Activated naive CD8-positive, alpha-beta T cell treated with anti-CD3 and anti-CD28 coated beads for 36 hours (primary cell): ENCODE results near the gene PNPLA2. TPM values are rescaled to one million over a fixed set of nuclear protein-coding genes. Genes with fewer than 3 reads are reported as not detected.

Experiments used
- DNase-seq: peaks from one replicate; pipeline ENCODE4 v3.0.0; 2021
- H3K27ac Mint-ChIP-seq: one replicate; pipeline ENCODE4 v1.8.0; 2022; ENCODE audit warnings: mild to moderate bottlenecking, moderate library complexity, mixed read lengths
- H3K27me3 Mint-ChIP-seq: one replicate; pipeline ENCODE4 v1.8.0; 2022; ENCODE audit warnings: mild to moderate bottlenecking, mixed read lengths
- H3K36me3 Mint-ChIP-seq: one replicate; pipeline ENCODE4 v1.8.0; 2021; ENCODE audit warnings: mild to moderate bottlenecking, mixed read lengths
- H3K4me1 Mint-ChIP-seq: one replicate; pipeline ENCODE4 v1.8.0; 2021; ENCODE audit warnings: mixed read lengths
- H3K4me3 Mint-ChIP-seq: one replicate; pipeline ENCODE4 v1.8.0; 2022; ENCODE audit warnings: mild to moderate bottlenecking, moderate library complexity, mixed read lengths
- H3K9me3 Mint-ChIP-seq: one replicate; pipeline ENCODE4 v1.8.0; 2022; ENCODE audit warnings: mixed read lengths
- total RNA-seq, 2 experiments: library from RNA; stranded (reverse); gene quantifications; one replicate each; pipeline ENCODE4 v1.2.3, GENCODE V29; 2021

The PNPLA2 gene
- total RNA-seq, 2 experiments from 2014 or later: 32.7 to 34.7 TPM

- peak overlapping the region; percentile 83 for H3K4me3 Mint-ChIP-seq
- no peaks in the 10 kb centered on the region for H3K27me3 Mint-ChIP-seq
- H3K4me1 Mint-ChIP-seq: peaks cover 32% of the 10 kb centered on the region
- no peaks in the 10 kb centered on the region for H3K9me3 Mint-ChIP-seq
- no peak overlapping the region for H3K27ac Mint-ChIP-seq
- no peak for DNase-seq
- peaks cover 13% of the 10 kb centered on the region for H3K36me3 Mint-ChIP-seq
These were observed 39.4 kb upstream of the PNPLA2 start for GRCh38 chr11:778976-779954.

- peaks cover 13% of the 10 kb centered on the region for H3K36me3 Mint-ChIP-seq
These were observed 38.7 kb upstream of the PNPLA2 start for GRCh38 chr11:779955-780532.

GRCh38 chr11:782264-783174 lies 36.2 kb upstream of the PNPLA2 start:
- Mint-ChIP-seq H3K27me3 (no peaks in the 10 kb centered on the region), H3K36me3 (peaks cover 8% of the 10 kb centered on the region)

More at GRCh38 chr11:779955-780532, 38.7 kb upstream of the PNPLA2 start:
- Mint-ChIP-seq H3K27me3 (no peaks in the 10 kb centered on the region), H3K9me3 (no peaks in the 10 kb centered on the region), H3K27ac (no peak overlapping the region), H3K4me3 (no peak overlapping the region), H3K4me1 (peaks cover 29% of the 10 kb centered on the region)
- DNase-seq: no peak

GRCh38 chr11:783581-784015 lies 35.1 kb upstream of the PNPLA2 start:
- DNase-seq: no peak
- no peaks in the 10 kb centered on the region for H3K9me3 Mint-ChIP-seq
- H3K27ac Mint-ChIP-seq: no peak overlapping the region
- H3K4me1 Mint-ChIP-seq: peaks cover 17% of the 10 kb centered on the region
- H3K27me3 Mint-ChIP-seq: no peaks in the 10 kb centered on the region
- H3K4me3 Mint-ChIP-seq: no peak overlapping the region
- H3K36me3 Mint-ChIP-seq: peaks cover 5% of the 10 kb centered on the region

More at GRCh38 chr11:782264-783174, 36.2 kb upstream of the PNPLA2 start:
- H3K27ac Mint-ChIP-seq: no peak overlapping the region
- peaks cover 17% of the 10 kb centered on the region for H3K4me1 Mint-ChIP-seq
- H3K4me3 Mint-ChIP-seq: no peak overlapping the region
- no peak for DNase-seq
- no peaks in the 10 kb centered on the region for H3K9me3 Mint-ChIP-seq

GRCh38 chr11:786235-787083 lies 32.3 kb upstream of the PNPLA2 start:
- H3K9me3 Mint-ChIP-seq: no peaks in the 10 kb centered on the region
- peaks cover 10% of the 10 kb centered on the region for H3K4me1 Mint-ChIP-seq
- DNase-seq: no peak
- H3K27ac Mint-ChIP-seq: no peak overlapping the region
- no peak overlapping the region for H3K4me3 Mint-ChIP-seq
- H3K36me3 Mint-ChIP-seq: peaks cover 5% of the 10 kb centered on the region
- H3K27me3 Mint-ChIP-seq: no peaks in the 10 kb centered on the region

GRCh38 chr11:787084-787675 lies 31.5 kb upstream of the PNPLA2 start:
- H3K27me3 Mint-ChIP-seq: no peaks in the 10 kb centered on the region

GRCh38 chr11:788009-788640 lies 30.6 kb upstream of the PNPLA2 start:
- DNase-seq: no peak
- Mint-ChIP-seq H3K4me3 (no peak overlapping the region), H3K4me1 (peaks cover 10% of the 10 kb centered on the region), H3K27me3 (no peaks in the 10 kb centered on the region), H3K9me3 (no peaks in the 10 kb centered on the region), H3K27ac (peak overlapping the region; percentile 54), H3K36me3 (peaks cover 5% of the 10 kb centered on the region)

More at GRCh38 chr11:787084-787675, 31.5 kb upstream of the PNPLA2 start:
- no peaks in the 10 kb centered on the region for H3K9me3 Mint-ChIP-seq
- H3K4me3 Mint-ChIP-seq: no peak overlapping the region
- no peak overlapping the region for H3K27ac Mint-ChIP-seq
- H3K4me1 Mint-ChIP-seq: peaks cover 10% of the 10 kb centered on the region
- H3K36me3 Mint-ChIP-seq: peaks cover 5% of the 10 kb centered on the region
- DNase-seq: no peak

- DNase-seq: no peak
- H3K4me1 Mint-ChIP-seq: peaks cover 5% of the 10 kb centered on the region
- H3K4me3 Mint-ChIP-seq: peak overlapping the region; percentile 25
- H3K9me3 Mint-ChIP-seq: no peaks in the 10 kb centered on the region
- no peaks in the 10 kb centered on the region for H3K27me3 Mint-ChIP-seq
- H3K27ac Mint-ChIP-seq: no peak overlapping the region
- peaks cover 9% of the 10 kb centered on the region for H3K36me3 Mint-ChIP-seq
These were observed 29.5 kb upstream of the PNPLA2 start for GRCh38 chr11:788953-789940.

GRCh38 chr11:789943-790342 lies 28.8 kb upstream of the PNPLA2 start, which contains the start of gene CEND1:
CEND1 (minus strand) TSS chr11:790090; CDS start chr11:788576, 1,514 bp downstream.
- H3K4me1 Mint-ChIP-seq: peaks cover 5% of the 10 kb centered on the region
- no peaks in the 10 kb centered on the region for H3K9me3 Mint-ChIP-seq
- peak; percentile 52 for DNase-seq
- H3K36me3 Mint-ChIP-seq: peaks cover 10% of the 10 kb centered on the region
- no peaks in the 10 kb centered on the region for H3K27me3 Mint-ChIP-seq
- peak within 1 kb of the TSS; percentile 25 for H3K4me3 Mint-ChIP-seq
- H3K27ac Mint-ChIP-seq: no peak within 1 kb of the TSS

- H3K4me3 Mint-ChIP-seq: no peak overlapping the region
- H3K9me3 Mint-ChIP-seq: no peaks in the 10 kb centered on the region
- peaks cover 10% of the 10 kb centered on the region for H3K36me3 Mint-ChIP-seq
- H3K27me3 Mint-ChIP-seq: no peaks in the 10 kb centered on the region
- no peak overlapping the region for H3K27ac Mint-ChIP-seq
- no peak for DNase-seq
- H3K4me1 Mint-ChIP-seq: peaks cover 7% of the 10 kb centered on the region
These were observed 27.8 kb upstream of the PNPLA2 start for GRCh38 chr11:790721-791564.

GRCh38 chr11:791658-792534 lies 26.8 kb upstream of the PNPLA2 start:
- Mint-ChIP-seq H3K27me3 (no peaks in the 10 kb centered on the region), H3K27ac (no peak overlapping the region), H3K9me3 (no peaks in the 10 kb centered on the region), H3K4me1 (peaks cover 11% of the 10 kb centered on the region), H3K36me3 (peaks cover 12% of the 10 kb centered on the region), H3K4me3 (no peak overlapping the region)
- no peak for DNase-seq
